Measurements from ENCODE around the gene CBY1.

The CBY1 gene

GRCh38 chr22:38656256-38657044 is at the start of gene CBY1, which contains the start of gene FAM227A:
Gene CBY1, plus strand, starts transcription at chr22:38656638. Its CDS starts 11,417 bp downstream, at chr22:38668055.
Gene FAM227A, minus strand, starts transcription at chr22:38656392. Its CDS starts 6,224 bp downstream, at chr22:38650168.
- TF ChIP-seq, protein P1, sequence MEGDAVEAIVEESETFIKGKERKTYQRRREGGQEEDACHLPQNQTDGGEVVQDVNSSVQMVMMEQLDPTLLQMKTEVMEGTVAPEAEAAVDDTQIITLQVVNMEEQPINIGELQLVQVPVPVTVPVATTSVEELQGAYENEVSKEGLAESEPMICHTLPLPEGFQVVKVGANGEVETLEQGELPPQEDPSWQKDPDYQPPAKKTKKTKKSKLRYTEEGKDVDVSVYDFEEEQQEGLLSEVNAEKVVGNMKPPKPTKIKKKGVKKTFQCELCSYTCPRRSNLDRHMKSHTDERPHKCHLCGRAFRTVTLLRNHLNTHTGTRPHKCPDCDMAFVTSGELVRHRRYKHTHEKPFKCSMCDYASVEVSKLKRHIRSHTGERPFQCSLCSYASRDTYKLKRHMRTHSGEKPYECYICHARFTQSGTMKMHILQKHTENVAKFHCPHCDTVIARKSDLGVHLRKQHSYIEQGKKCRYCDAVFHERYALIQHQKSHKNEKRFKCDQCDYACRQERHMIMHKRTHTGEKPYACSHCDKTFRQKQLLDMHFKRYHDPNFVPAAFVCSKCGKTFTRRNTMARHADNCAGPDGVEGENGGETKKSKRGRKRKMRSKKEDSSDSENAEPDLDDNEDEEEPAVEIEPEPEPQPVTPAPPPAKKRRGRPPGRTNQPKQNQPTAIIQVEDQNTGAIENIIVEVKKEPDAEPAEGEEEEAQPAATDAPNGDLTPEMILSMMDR (conservative IDR thresholded peaks at IDR 0.05), result no peak
- peak within 1 kb of the TSS; percentile 95 for H3K27ac ChIP-seq

DNA sequence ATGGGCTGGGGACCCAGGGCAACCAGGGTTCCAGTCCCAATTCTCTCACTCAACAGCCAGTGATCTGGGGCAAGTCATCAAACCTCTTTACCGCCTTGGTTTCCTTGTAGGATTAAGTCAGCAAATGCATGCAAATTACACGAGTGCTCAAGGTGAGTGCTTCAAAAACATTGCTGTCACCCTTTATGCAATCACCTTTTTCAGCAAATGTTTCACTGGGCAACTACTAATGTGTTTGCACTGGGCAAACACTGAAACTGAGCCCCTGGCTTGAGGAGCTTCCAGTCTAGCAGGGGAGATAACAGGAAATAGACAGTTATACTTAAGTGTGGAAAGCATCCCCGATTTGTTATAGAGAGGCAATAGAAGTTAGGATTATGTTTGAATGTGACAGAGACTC is 48.8 kb upstream of the CBY1 start:
- H3K27ac ChIP-seq, result no peak overlapping the region
- TF ChIP-seq, protein P1 (conservative IDR thresholded peaks at IDR 0.05), result no peak

GRCh38 chr22:38608992-38609750 is 47.3 kb upstream of the CBY1 start:
- no peak overlapping the region for H3K27ac ChIP-seq
- TF ChIP-seq, protein P1 (conservative IDR thresholded peaks at IDR 0.05), result no peak

GRCh38 chr22:38610234-38610633 is 46.2 kb upstream of the CBY1 start:
- TF ChIP-seq, protein P1 (conservative IDR thresholded peaks at IDR 0.05), result no peak
- no peak overlapping the region for H3K27ac ChIP-seq

DNA sequence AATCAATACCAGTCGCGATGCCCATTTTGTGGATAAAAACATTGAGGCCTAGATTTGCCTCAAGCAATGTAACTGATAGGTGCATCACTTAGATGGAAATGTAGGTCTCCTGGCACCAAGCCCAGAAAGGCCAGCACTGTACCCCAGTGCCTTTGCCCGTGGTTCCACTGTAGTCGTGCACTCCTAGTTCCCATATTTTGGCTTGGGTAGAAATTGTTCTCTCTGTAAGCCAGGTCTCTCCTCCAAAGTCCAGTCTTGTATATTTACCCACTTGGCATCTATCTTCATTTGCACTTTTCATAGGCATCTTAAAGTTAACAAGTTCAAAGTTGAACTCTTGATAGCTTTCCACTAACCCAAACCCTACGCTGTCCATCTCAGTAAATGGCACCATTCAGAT is 44.9 kb upstream of the CBY1 start:
- H3K27ac ChIP-seq, result no peak overlapping the region
- TF ChIP-seq, protein P1 (conservative IDR thresholded peaks at IDR 0.05), result no peak

DNA sequence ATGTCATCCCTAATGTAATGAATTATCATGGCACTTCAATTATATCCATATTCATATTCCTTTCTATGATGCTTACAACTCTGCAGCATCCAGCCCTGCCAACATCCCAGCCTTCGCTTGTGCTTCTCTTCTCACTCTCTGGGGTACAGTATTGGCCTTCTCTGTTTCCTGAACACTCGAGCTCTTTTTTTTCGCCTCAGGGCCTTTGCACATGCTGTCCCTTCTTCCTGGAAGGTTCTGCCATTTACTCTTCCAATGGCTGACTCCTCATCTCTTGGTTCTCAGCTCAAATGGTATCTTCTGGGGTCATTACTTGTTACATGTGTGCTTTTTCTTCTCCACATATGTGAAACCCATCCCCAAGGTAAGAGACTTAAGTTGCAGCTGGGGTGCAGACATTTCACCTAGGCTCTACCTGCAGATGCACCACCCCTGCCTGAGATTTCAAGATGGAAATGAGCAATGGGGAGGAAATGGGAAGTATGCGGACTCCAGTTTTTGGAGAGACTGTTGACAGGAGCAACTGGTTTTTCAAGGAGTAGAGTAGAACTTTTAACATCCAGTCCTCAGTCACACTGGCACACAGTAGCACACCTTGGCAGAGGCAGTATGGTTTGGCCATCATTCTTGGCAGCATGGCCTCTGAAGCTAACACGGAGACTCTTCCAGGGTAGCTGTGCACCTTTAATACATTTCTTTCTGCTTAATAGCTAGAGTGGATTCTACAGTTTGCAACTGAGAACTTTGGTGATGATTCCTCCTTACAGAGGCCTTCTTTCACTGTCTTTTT is 44.0 kb upstream of the CBY1 start:
- H3K27ac ChIP-seq, result peak overlapping the region; percentile 22; the same call in 1 of the 2 replicates
- TF ChIP-seq, protein P1 (conservative IDR thresholded peaks at IDR 0.05), result no peak

DNA sequence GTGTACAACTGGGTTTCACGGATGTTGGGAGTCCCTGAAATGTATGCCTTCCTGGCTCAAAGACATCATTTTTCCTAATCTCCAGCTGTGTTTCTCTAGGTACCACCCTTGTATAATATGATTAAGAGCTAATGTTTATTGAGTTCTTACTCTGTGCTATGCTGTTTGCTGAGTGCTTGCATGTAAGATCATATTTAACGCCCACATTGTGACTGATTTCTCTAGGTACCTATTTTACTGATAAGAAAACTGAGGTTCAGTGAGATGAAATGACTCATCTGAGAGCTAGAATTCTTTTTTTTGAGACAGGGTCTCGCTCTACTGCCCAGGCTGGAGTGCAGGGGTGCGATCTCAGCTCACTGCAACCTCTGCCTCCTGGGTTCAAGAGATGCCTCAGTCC is 42.9 kb upstream of the CBY1 start:
- H3K27ac ChIP-seq, result no peak overlapping the region
- TF ChIP-seq, protein P1 (conservative IDR thresholded peaks at IDR 0.05), result no peak
